Measurements from ENCODE around the gene SND1. TPM values are rescaled to one million over a fixed set of nuclear protein-coding genes. Genes with fewer than 3 reads are reported as not detected.

The SND1 gene
- total and polyA plus RNA-seq, 2 donors from 2014 or later = 83.0 to 154 TPM

- intact Hi-C loops (cut with DNase I) = no loop called here
- H3K27ac ChIP-seq (ENCODE audit: low read depth in 2 of 2, low read length in 2 of 2) = no peak overlapping the region
- peaks cover 0 to 2% (median 2%) of the 10 kb centered on the region in 3 donors for H3K4me1 ChIP-seq (ENCODE audit: control insufficient read depth in 2 of 3, insufficient read depth in 2 of 3, low read depth in 1 of 3, low read length in 3 of 3)
- no peak overlapping the region for H3K9ac ChIP-seq (ENCODE audit: low read length in 3 of 3)
- DNase-seq (no peak), FAIRE-seq (no peak)
- no peak for TF ChIP-seq CTCF (IDR thresholded peaks at IDR 0.05; ENCODE audit: borderline replicate concordance, extremely low read depth, insufficient read depth)
- H3K27me3 ChIP-seq (ENCODE audit: control insufficient read depth, insufficient read depth, low read length) = no peaks in the 10 kb centered on the region
- H3K36me3 ChIP-seq (ENCODE audit: control insufficient read depth in 2 of 3, insufficient read depth in 3 of 3, low read length in 3 of 3) = no peaks in the 10 kb centered on the region
- H3K9me3 ChIP-seq (ENCODE audit: control insufficient read depth in 2 of 3, insufficient read depth in 1 of 3, low read length in 3 of 3) = no peaks in the 10 kb centered on the region
- H3K4me3 ChIP-seq (ENCODE audit: low read length in 3 of 3) = no peak overlapping the region
Observed at GRCh38 chr7:127821146-127821545, 169.2 kb downstream of the SND1 start.

DNA sequence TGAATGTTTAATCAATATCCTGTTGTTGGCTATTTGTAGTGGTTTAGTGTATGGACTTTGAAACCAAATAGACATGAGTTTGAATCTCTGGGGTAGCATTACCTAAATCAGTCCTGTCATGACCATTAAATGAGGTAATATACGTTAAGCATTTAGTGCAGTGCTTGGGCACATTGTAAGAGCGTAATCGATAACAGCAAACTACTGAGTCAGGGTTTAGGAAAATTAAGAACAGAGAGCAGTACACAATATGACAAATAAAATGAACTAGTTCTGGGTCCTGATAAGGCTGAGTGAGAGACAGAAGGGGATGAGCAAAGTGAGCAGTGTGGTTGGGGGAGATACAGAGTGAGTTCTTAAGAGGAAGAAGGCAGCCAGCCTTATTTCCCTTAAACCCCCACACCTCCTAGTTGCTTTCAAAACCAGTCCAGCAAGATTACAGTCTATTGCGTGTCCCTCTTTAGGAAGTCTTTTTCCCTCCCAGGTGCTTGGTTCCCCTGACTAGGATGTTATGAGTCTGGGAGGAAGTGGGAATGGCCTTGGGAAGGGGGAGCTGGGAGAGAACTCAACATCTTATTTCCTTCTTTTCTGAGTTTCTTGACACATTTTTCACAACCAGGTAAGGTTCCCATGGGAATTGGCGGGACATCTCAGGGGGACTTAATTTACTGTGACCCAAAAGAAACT is 171.0 kb downstream of the SND1 start:
- Histone ChIP-seq H3K9me3 (ENCODE audit: control insufficient read depth in 2 of 3, insufficient read depth in 1 of 3, low read length in 3 of 3) (no peaks in the 10 kb centered on the region), H3K4me3 (ENCODE audit: low read length in 3 of 3) (no peak overlapping the region), H3K27ac (ENCODE audit: low read depth in 2 of 2, low read length in 2 of 2) (no peak overlapping the region), H3K9ac (ENCODE audit: low read length in 3 of 3) (no peak overlapping the region), H3K27me3 (ENCODE audit: control insufficient read depth, insufficient read depth, low read length) (no peaks in the 10 kb centered on the region), H3K36me3 (ENCODE audit: control insufficient read depth in 2 of 3, insufficient read depth in 3 of 3, low read length in 3 of 3) (no peaks in the 10 kb centered on the region), H3K4me1 (ENCODE audit: control insufficient read depth in 2 of 3, insufficient read depth in 2 of 3, low read depth in 1 of 3, low read length in 3 of 3) (no peaks in the 10 kb centered on the region)
- FAIRE-seq (no peak), DNase-seq (peak in 2 of 5 donors; percentile 30 to 48)
- no peak for TF ChIP-seq CTCF (IDR thresholded peaks at IDR 0.05; ENCODE audit: borderline replicate concordance, extremely low read depth, insufficient read depth)
- intact Hi-C loops (cut with DNase I) = no loop called here

DNA sequence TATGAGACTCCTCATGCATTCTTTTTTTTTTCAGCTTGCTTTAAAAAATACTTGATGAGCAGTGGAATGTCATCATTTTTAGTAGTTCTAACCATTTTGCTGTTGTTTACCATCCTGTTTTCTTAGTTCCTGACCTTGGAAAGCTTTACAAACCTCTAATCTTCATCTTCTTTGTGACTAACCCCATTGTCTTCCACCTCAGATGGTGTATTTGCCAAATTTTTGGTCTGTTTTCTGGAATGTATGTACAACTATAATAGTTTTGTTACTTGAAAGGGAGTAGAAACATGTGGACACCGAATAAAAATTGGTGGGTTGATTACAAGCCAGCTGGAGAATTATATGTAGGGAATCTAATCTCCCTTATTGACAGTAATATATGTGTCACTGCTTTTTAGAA is 172.7 kb downstream of the SND1 start:
- no peak overlapping the region for H3K9ac ChIP-seq (ENCODE audit: low read length in 3 of 3)
- no peaks in the 10 kb centered on the region for H3K9me3 ChIP-seq (ENCODE audit: control insufficient read depth in 2 of 3, insufficient read depth in 1 of 3, low read length in 3 of 3)
- FAIRE-seq (no peak), DNase-seq (no peak)
- H3K27me3 ChIP-seq (ENCODE audit: control insufficient read depth, insufficient read depth, low read length) = no peaks in the 10 kb centered on the region
- H3K36me3 ChIP-seq (ENCODE audit: control insufficient read depth in 2 of 3, insufficient read depth in 3 of 3, low read length in 3 of 3) = no peaks in the 10 kb centered on the region
- no peak for TF ChIP-seq CTCF (IDR thresholded peaks at IDR 0.05; ENCODE audit: borderline replicate concordance, extremely low read depth, insufficient read depth)
- intact Hi-C loops (cut with DNase I) = no loop called here
- H3K27ac ChIP-seq (ENCODE audit: low read depth in 2 of 2, low read length in 2 of 2) = no peak overlapping the region
- H3K4me1 ChIP-seq (ENCODE audit: control insufficient read depth in 2 of 3, insufficient read depth in 2 of 3, low read depth in 1 of 3, low read length in 3 of 3) = no peaks in the 10 kb centered on the region
- no peak overlapping the region for H3K4me3 ChIP-seq (ENCODE audit: low read length in 3 of 3)

Data from kidney (tissue), 14 donors.